ENCODE measurements around the gene PMFBP1. TPM values are rescaled to one million over a fixed set of nuclear protein-coding genes. Genes with fewer than 3 reads are reported as not detected.

Gene PMFBP1
- total and polyA plus RNA-seq, 10 of the 15 experiments (the other 5 are each of a cell fraction or from before 2014, with no cell fraction given): 0.40 to 2.3 (median 1.1) TPM

DNA sequence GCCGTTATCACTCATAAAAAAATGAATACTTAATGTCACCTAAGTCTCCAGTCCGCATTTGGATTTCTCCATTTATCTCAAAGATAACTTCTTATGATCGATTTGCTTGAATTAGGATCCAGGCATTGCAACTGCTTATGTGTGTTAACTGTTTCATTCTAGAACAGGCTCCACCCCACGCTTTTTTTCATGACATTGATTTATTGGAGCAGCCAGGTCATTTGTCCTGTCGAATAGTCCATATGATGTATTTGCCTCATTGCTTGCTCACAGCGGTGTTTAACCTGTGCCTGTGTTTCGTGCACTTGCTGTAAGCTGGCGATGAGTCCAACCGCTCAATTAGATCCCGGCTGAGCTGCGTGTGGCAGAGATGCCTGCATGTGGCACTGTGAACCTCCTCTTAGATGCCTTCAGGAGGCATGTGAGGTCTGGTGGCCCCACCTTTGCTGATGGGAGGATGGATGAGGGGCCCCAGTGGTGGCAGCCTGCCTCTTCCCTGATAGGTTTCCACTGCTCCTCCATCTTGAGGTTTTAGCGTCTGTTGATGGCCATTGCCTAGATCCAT lies 61.9 kb downstream of the PMFBP1 start:
- ChIA-PET POLR2A (no interaction called here), CTCF (no interaction called here), SMC1A (ENCODE audit: uncharacterized antibody, unreplicated experiment) (no interaction called here), RAD21 (ENCODE audit: unreplicated experiment) (no interaction called here)
- WGBS (ENCODE audit: insufficient coverage, insufficient replicate concordance, low lambda C conversion rate, missing lambda C conversion rate): 98% methylated on average over 12 of the region's 12 CpGs
- Histone ChIP-seq H3K36me3 (ENCODE audit: control insufficient read depth in 2 of 2, insufficient read depth in 2 of 2, low read length in 1 of 2) (peaks cover 32 to 47% of the 10 kb centered on the region in 2 experiments), H3K9ac (ENCODE audit: control insufficient read depth, insufficient read depth, low read length) (no peak overlapping the region), H4K20me1 (ENCODE audit: control insufficient read depth, insufficient read depth) (no peaks in the 10 kb centered on the region; the same call in 1 of the 2 replicates), H3K79me2 (ENCODE audit: control insufficient read depth, insufficient read depth, low read length) (no peaks in the 10 kb centered on the region), H3K27me3 (replicated peaks in 1 of 2; ENCODE audit: control insufficient read depth in 2 of 2, insufficient read depth in 2 of 2, low read length in 1 of 2) (no peaks in the 10 kb centered on the region), H2AFZ (ENCODE audit: control insufficient read depth, low read depth, low read length) (no peak overlapping the region), H3K4me1 (ENCODE audit: control insufficient read depth, insufficient read depth, low read length) (no peaks in the 10 kb centered on the region), H3K27ac (ENCODE audit: control insufficient read depth, insufficient read depth) (no peak overlapping the region), H3K9me3 (replicated peaks; ENCODE audit: control insufficient read depth, insufficient read depth, low read length) (no peaks in the 10 kb centered on the region), H3K4me3 (no peak overlapping the region), H3K4me2 (ENCODE audit: control insufficient read depth, insufficient read depth) (no peak overlapping the region)
- ATAC-seq (no peak), FAIRE-seq (no peak), DNase-seq (ENCODE audit: low read depth, low spot score) (no peak)
- TF ChIP-seq, protein P1, sequence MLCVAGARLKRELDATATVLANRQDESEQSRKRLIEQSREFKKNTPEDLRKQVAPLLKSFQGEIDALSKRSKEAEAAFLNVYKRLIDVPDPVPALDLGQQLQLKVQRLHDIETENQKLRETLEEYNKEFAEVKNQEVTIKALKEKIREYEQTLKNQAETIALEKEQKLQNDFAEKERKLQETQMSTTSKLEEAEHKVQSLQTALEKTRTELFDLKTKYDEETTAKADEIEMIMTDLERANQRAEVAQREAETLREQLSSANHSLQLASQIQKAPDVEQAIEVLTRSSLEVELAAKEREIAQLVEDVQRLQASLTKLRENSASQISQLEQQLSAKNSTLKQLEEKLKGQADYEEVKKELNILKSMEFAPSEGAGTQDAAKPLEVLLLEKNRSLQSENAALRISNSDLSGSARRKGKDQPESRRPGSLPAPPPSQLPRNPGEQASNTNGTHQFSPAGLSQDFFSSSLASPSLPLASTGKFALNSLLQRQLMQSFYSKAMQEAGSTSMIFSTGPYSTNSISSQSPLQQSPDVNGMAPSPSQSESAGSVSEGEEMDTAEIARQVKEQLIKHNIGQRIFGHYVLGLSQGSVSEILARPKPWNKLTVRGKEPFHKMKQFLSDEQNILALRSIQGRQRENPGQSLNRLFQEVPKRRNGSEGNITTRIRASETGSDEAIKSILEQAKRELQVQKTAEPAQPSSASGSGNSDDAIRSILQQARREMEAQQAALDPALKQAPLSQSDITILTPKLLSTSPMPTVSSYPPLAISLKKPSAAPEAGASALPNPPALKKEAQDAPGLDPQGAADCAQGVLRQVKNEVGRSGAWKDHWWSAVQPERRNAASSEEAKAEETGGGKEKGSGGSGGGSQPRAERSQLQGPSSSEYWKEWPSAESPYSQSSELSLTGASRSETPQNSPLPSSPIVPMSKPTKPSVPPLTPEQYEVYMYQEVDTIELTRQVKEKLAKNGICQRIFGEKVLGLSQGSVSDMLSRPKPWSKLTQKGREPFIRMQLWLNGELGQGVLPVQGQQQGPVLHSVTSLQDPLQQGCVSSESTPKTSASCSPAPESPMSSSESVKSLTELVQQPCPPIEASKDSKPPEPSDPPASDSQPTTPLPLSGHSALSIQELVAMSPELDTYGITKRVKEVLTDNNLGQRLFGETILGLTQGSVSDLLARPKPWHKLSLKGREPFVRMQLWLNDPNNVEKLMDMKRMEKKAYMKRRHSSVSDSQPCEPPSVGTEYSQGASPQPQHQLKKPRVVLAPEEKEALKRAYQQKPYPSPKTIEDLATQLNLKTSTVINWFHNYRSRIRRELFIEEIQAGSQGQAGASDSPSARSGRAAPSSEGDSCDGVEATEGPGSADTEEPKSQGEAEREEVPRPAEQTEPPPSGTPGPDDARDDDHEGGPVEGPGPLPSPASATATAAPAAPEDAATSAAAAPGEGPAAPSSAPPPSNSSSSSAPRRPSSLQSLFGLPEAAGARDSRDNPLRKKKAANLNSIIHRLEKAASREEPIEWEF (IDR thresholded peaks at IDR 0.05; ENCODE audit: insufficient replicate concordance, low read depth, low read length): no peak
- in situ Hi-C loops (cut with MboI): no loop called here
- intact Hi-C loops (cut with micrococcal nuclease; ENCODE audit: unreplicated experiment): no loop called here
- BruUV-seq (replicated peaks): no TSS peak
